ENCODE data around the gene EFNA3.
A peak's percentile ranks its signal among the peaks of the same experiment; 100 is the strongest.

EFNA3 gene

GRCh38 chr1:155133799-155134281, 55.2 kb downstream of the EFNA3 start:
- no peak for DNase-seq (ENCODE audit: low spot score)

GRCh38 chr1:155134322-155134721, 55.7 kb downstream of the EFNA3 start:
- DNase-seq (ENCODE audit: low spot score) = no peak

GRCh38 chr1:155134880-155135414, 56.3 kb downstream of the EFNA3 start:
- DNase-seq (ENCODE audit: low spot score) = peak; percentile 73

GRCh38 chr1:155135415-155136028, 56.9 kb downstream of the EFNA3 start, which contains the start of gene SLC50A1:
SLC50A1 (plus strand) TSS chr1:155135852; CDS start chr1:155135912, 60 bp downstream.
- DNase-seq (ENCODE audit: low spot score) = peak; percentile 94

GRCh38 chr1:155136748-155137147, 58.1 kb downstream of the EFNA3 start:
- DNase-seq (ENCODE audit: low spot score) = no peak

Measured in cerebellar cortex (tissue), 1 donor.